HPDE6-E6E7 (cell line): ENCODE results near the gene ACD.
A peak's percentile ranks its signal among the peaks of the same experiment; 100 is the strongest.

Experiments
- DNase-seq: peaks from one replicate; pipeline ENCODE4 v3.0.0; 2011; ENCODE audit warnings: missing footprints; ENCODE audit errors: extremely low spot score

ACD gene

DNA sequence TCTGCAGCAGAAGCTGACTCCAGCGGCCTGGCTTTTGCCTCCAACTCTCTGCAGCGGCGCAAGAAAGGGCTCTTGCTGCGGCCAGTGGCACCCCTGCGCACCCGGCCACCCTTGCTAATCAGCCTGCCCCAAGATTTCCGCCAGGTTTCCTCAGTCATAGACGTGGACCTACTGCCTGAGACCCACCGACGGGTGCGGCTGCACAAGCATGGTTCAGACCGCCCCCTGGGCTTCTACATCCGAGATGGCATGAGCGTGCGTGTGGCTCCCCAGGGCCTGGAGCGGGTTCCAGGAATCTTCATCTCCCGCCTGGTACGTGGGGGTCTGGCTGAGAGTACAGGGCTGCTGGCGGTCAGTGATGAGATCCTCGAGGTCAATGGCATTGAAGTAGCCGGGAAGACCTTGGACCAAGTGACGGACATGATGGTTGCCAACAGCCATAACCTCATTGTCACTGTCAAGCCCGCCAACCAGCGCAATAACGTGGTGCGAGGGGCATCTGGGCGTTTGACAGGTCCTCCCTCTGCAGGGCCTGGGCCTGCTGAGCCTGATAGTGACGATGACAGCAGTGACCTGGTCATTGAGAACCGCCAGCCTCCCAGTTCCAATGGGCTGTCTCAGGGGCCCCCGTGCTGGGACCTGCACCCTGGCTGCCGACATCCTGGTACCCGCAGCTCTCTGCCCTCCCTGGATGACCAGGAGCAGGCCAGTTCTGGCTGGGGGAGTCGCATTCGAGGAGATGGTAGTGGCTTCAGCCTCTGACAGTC lies 2.0 kb upstream of the ACD start:
- no peak for DNase-seq

DNA sequence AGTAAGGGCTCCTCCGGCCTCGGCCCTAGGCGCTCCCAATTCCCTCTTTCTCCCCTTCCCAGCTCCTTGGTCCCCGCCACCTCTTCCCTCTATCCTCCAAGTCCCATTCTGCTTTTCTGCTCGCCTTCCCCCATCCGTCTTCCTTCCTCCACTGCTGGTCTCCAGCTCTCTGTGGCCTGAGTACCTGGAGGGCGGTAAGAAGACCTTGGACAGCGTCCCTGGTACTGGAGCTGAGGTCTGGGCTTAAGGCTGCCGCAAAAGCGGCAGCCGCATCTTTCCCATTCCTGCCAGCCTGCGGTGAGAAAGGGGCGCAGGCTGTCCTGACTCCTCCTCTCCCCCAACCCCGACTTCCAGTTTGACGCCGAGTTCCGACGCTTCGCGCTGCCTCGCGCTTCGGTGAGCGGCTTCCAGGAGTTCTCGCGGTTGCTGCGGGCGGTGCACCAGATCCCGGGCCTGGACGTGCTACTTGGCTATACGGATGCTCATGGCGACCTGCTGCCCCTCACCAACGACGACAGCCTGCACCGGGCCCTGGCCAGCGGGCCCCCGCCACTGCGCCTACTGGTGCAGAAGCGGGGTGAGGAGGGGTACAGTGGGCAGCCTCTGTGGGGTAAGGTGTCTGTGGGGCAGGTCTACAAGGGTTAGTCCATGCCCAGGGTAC lies 1.2 kb upstream of the ACD start:
- no peak for DNase-seq

DNA sequence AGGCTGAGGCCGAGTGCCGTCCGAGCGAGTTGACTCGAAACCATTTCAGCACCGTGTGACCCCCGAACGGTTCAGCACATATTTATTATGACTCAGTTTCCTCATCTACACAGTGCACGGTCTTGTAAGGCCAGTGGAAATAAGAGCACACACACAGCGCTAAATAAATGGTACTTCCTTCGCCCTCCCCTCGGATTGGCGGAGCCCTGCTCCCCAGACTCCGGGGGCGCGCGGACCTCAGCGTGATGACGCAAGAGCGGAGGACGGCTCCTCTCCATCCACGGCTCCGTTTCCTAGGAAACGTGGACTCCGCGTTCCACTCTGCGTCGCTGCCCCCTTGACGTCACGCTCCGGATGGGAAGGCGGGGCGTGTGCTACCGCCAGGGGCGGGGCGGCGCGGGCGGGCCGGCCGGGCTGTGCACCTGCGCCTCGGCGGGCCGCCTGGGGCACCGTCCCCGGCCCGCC lies 536 bp upstream of the ACD start, which contains the start of gene PARD6A:
Gene PARD6A (plus strand): TSS at position 397 of the 465 bp plus-strand sequence. CDS start 79 bp downstream, outside the sequence.
- peak; percentile 99 for DNase-seq

DNA sequence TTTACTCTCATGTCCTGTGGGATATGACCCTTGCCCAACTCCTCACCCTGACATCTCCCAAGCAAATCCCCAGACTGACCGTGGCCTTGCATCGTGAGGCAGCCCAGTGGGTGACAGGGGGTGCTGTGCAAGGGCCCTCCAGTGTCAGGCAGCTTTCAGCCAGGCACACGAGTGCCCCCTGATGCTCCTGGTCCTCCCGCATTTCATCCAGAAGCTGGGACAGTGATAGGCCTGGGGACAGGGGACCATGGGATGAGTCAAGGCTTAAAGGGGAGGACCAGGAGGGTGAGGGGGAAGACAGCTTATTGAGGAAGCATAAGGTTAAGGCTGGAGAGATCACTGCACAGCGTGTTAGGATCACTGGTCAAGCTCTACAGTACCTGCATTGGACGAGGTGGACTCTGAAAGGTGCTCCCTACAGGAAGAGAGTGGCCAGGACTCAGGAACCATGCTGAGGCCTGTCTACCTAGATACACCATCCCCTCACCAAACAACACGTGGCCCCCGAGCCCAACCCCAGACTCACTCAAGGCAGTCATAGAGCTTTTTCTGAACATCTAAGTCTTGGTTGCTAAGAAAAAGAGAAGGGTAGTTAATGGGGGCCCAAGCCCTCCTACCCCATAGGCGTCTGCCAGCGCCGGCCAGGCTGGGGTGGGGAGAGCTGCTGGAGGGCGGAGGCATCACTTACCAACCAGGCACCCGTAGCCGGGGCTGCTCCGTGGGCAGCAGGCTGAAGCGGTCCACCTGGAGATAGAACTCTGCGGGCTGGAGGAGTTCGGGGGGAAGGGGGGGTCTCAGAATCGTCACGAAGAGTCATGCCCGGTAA lies 998 bp downstream of the ACD start:
- DNase-seq: no peak

DNA sequence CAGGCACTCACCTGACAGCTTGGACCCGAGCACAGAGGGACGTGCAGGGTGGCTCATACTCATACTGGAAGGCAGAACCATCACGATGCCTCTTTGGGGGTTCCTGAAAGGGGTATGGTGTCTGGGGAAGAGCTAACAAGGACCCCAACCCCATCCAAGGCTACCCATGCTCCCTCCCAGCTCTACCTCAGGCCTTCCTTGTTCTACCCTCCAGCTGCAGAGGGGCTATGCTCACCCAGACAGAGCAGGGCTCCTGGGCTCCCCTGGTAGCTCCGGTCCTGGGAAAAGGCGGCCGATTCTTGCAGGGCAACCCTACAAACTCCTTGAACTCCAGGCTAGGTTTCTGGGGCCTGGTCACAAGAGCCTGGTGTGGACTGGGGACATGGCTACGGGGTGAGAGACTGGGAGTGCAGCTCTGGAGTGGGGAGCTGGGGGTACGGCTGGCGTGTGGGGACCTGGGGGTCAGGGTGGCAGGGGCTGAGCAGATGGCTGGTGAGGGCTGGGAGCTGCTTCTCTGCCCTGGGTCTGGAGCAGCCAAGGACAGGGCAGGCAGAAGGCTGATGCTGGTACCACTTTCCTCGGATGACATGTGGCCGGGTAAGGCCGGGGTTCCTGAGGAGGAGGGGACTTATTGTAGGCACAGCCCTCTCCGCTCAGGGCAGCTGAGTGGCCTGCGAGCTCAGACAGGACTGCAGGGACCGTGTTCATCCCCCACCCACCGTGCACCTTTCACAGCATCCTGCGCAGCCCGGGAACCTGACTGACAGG lies 2.1 kb downstream of the ACD start:
- no peak for DNase-seq

DNA sequence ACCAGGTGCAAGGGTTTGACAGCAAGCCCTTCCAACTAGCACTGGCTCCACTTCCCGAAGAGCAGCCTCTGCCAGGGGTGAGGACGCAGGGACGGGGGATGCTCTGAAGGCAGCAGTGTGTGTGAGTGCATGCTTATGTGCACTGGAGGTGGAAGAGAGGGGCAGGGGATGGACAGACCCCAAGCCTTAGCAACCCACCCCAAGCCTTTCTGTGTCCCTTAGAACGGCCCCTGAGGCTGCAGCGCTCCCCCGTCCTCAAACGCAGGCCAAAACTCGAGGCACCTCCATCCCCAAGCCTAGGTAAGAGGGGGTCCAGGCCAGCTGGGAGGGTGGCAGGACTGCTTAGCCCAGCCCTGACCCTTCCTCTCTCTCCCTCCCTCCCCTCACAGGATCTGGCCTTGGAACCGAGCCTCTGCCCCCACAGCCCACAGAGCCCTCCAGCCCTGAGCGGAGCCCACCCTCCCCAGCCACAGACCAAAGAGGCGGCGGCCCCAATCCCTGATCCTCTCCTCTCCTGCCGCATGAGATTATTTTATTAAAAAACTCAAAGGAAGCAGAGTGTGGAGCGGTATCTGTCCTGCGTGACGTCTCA lies 2.9 kb downstream of the ACD start:
- DNase-seq: no peak

DNA sequence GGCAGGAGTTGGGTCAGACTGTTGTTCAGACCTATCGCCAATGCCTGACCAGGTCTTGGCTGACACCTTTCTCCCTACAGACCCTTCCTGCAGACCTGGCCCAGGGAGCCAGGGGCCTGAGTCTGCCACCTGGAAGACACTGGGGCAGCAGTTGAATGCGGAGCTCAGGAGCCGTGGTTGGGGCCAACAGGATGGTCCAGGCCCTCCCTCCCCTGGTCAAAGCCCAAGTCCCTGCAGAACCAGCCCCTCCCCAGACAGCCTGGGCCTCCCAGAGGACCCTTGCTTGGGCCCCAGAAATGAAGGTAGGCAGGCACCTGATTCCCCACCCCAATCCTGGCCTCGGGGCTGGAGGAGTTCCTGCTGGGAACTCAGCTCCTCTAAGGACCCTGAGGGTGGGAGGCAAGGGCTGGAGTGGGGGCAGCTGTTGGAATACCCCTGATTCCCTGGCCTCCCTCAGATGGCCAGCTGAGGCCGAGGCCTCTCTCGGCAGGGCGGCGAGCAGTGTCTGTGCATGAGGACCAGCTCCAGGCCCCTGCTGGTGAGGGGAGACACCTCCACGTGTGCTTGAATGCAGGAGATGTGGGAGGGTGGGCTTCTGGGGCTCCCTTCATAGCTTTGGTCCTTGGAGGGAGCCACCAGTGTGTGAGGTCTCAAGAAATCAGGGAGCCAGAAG lies 3.6 kb downstream of the ACD start:
- DNase-seq: no peak

DNA sequence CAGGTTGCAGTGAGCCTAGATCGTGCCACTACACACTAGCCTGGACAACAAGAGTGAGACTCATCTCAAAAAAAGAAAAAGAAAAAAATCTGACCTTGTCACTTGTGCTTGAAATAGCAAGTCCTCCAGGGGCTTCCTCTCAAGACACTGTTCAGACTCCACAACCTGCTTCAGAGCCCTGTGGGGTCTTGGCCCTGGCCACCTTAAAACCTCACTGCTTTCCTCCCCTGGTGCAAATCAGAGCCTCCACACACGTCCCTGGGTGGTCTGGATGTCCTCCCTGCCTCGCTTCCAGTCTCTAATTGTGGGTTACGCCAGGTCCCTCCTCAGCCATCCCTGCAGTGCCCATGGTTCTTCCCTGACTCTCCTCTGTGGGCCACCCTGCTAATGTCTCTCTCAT lies 4.7 kb downstream of the ACD start:
- no peak for DNase-seq

DNA sequence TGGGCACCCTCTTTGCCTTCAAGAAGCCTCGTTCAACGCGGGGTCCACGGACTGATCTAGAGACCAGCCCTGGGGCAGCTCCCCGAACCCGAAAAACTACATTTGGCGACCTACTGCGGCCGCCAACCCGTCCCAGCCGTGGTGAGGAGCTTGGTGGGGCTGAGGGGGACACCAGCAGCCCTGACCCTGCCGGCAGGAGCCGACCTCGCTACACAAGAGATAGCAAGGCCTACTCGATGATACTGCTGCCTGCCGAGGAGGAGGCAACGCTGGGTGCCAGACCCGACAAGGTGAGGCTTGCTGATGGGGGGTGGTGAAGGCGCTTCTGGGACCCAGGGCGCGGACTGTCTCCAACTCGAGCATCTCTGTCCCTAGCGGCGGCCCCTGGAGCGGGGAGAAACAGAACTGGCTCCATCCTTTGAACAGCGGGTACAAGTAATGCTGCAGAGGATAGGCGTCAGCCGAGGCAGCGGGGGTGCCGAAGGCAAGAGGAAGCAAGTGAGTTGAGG lies 5.6 kb downstream of the ACD start:
- DNase-seq: no peak

DNA sequence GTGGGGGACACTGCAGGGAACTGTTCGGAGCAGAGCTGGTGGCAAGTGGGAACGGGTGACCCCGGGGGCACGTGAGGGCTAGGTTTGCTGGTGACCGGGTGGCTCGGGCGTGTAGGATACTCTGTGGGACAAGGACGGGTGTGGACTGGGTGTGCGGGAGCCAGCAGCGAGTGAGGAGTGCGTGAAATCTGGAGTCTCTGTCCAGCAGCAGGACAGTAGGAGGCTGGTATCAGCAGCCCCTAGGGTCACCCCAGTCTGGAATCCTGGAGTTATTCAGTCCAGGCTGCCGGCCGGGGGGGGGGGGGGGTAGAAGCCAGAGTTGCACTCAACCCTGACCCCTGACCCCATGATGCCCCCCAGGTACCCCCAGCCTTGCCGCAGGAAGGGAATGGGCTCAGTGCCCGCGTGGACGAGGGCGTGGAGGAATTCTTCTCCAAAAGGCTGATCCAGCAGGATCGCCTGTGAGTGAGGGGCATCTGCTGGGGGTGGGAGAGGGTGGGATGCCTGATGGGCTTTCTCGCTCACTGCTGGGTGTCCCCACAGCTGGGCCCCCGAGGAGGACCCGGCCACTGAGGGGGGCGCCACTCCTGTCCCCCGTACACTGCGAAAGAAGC lies 6.2 kb downstream of the ACD start:
- DNase-seq: no peak

DNA sequence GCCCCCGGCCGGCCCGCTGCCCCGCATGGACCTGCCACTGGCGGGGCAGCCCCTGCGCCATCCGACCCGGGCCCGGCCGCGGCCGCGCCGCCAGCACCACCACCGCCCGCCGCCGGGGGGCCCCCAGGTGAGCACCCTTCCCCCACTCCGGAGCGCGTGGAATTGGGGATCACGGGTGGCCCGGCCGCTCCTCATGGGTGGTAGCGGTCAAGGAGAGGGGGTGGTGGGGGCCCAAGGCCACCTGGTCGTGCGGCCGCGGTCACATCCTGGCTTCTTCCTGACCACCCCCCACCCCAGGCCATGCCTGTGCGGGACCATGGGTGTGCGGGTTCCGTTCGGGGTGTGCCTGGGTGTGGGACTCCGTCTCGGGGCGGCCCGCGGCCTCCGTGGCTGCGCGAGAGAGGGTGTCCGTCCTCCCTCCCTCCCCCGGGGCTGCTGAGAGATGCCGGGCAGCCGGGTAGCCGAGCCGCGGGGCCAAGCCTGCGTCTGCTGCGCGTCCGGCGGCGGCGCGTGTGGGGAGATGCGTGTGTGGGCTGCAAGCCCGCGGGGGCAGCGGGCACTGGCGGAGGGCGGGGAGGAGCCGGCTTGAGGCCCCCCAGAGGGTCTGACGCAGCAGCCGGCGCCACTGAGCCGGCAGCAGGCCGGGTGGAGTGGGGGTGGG lies 6.8 kb downstream of the ACD start:
- DNase-seq: no peak

DNA sequence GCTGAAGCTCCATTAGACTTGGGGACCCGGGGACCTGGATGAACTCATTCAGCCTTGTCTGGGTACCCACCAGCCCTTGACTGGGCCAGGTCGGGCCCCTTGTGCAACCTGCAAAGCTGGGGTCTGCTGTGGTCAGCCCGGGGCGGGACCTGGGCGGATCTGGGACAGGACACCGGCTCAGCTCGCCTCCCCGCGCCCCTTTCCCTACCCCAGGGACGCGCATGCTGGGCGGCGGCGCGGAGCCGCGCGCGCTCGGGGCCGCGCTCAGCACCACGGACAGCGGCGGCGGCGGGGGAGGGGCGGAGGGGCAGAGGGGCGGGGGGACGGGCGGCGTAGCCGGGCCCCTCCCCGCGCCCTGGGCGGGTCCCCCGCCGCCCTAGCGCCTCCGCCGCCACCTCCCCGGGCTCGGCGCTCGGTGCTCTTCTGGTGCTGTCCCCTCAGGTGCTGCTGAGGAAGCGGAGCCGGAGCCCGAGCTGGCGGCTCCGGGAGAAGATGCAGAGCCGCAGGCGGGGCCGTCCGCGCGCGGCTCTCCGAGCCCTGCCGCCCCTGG lies 7.4 kb downstream of the ACD start:
- no peak for DNase-seq

DNA sequence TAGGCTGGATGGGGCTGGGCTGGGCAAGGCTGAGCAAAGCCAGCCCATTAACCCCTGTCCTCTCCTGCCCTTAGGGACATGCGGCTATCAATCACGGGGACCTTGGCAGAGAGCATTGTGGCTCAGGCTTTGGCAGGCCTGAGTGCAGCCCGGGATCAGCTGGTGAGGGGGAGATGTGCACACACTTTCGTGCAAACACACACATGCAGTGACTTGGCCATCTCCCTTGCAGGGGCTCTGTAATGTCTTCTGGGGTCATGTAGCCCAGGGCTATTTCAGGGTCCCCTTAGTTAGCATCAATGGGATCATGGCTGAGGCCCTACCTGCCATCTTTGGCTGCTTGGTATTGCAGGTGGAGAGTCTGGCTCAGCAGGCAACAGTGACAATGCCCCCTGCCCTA lies 8.2 kb downstream of the ACD start:
- DNase-seq: no peak

DNA sequence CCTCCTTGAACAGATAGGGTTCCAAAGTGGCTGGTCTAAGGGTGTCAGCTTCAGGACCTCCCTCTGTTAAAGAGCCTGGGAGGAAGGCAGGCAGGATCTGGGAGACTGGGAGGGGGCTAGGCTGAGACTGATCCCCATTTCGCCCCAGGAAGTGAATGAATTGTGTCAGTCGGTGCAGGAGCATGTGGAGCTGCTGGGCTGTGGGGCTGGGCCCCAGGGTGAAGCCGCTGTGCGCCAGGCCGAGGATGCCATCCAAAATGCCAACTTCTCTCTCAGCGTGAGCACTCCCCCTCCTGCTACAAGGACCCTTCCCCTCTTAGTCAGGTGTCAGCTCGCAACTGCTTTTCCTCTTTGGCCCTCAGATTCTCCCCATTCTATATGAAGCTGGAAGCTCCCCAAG lies 9.0 kb downstream of the ACD start:
- DNase-seq: no peak

DNA sequence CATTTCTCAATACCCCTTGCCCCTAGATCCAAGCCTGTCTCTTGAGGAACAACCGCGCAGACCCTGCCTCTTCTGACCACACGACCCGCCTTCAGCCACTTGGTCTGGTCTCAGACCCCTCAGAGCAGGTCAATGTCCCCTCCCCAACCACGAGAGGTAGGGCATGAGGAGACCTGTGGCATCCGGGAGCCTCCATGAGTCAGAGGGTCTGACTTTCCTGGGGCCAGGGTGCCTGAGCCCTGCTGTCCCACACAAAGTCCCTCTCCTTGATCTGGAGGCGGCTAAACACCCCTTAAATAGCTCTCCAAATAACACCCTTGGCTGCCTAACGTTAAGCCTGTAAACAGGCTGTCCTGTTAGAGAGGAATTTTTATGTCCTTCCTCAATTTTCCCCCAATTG lies 10.0 kb downstream of the ACD start:
- DNase-seq: no peak

DNA sequence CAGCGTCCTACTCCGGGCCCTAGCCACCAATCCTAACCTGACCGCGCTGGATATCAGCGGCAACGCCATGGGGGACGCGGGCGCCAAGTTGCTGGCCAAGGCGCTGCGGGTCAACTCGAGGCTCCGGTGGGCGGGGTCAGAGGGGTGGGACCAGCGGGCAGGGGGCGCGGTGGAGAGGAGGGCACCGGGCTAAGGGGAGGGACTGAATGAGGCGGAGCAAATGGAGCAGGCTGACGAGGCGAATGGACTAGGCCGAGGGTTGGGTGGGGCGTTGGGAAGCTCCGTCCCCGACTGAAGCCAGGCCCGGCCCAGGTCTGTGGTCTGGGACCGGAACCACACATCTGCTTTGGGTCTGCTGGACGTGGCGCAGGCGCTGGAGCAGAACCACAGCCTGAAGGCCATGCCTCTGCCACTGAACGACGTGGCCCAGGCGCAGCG lies 10.5 kb downstream of the ACD start:
- no peak for DNase-seq

DNA sequence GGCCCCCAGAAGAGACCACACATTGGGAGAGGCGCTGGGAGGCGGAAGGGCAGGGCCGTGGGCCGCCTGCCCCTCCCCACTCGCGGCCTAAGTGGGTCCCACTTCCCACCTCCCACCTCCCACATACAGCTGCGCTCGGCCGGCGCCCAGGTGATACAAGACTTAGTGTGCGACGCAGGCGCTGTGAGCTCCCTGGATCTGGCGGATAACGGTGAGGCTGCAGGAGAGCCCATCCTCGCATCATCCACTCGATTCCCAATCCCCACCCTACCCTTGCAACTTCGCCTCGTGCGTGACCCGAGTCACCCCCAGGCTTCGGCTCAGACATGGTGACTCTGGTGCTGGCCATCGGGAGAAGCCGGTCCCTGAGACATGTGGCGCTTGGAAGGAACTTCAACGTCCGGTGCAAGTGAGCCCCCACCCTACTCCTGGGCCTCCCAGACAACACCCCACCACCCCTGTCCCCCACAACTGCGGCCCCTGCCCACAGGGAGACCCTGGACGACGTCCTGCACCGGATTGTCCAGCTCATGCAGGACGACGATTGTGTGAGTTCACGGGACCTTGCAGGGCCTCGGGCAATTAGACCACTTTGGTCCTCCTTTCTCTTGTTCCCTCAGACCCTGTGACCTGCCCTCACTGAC lies 11.2 kb downstream of the ACD start:
- DNase-seq: no peak

DNA sequence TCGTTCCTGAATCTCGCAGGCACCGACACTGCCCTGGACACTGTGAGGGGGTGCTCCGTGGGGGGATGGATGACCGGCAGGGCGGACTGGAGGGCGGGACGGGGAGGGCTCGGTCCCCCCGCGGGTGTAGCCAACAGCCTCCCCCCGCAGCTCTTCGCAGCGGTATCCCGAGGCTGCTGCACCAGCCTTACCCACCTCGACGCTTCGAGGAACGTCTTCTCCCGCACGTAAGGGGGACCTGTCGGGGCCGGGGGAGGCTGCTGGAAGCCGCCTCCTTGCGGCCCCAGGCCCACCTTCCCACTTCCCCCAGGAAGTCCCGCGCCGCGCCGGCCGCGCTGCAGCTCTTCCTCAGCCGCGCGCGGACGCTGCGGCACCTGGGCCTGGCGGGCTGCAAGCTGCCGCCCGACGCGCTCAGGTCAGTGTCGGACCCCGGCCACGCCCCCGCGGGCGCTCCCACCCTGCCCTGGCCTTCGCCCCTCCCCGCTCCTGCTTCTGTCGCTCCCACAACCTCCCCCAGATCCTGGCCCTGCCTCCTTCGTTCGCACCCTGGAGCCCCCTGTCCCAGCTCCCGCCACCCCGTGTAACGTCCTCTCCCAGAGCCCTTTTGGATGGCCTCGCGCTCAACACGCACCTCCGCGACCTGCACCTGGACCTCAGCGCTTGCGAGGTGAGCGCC lies 11.8 kb downstream of the ACD start:
- DNase-seq: no peak
